Activated CD4-positive, alpha-beta memory T cell treated with anti-CD3 and anti-CD28 coated beads for 36 hours (primary cell): ENCODE data around the gene HTRA3. TPM values are rescaled to one million over a fixed set of nuclear protein-coding genes. Genes with fewer than 3 reads are reported as not detected.
"Not testable (repeated sequence)": the region's sequence is repeated elsewhere in the genome, so short reads cannot be mapped to it uniquely, and the experiment has no call there.

Source experiments
- CTCF ChIA-PET: fragments of 350-600 bp; sonication (Branson Sonifier 250); formaldehyde crosslinking; loops from one replicate; lab custom pipeline; 2021; ENCODE audit warnings: antibody characterized with exemption, inconsistent platforms; lab: Charles Lee
- POLR2A ChIA-PET: fragments of 350-600 bp; sonication (Branson Sonifier 250); formaldehyde crosslinking; loops from one replicate; lab custom pipeline; 2021; ENCODE audit warnings: antibody characterized with exemption; lab: Charles Lee
- DNase-seq: peaks from one replicate; pipeline ENCODE4 v3.0.0-alpha.2; 2020
- H3K27ac Mint-ChIP-seq: one replicate; pipeline ENCODE4 v1.8.0; 2021; ENCODE audit warnings: mixed read lengths
- H3K27me3 Mint-ChIP-seq: one replicate; pipeline ENCODE4 v1.8.0; 2021; ENCODE audit warnings: mixed read lengths
- H3K36me3 Mint-ChIP-seq: one replicate; pipeline ENCODE4 v1.8.0; 2021; ENCODE audit warnings: mixed read lengths
- H3K4me1 Mint-ChIP-seq: one replicate; pipeline ENCODE4 v1.8.0; 2021; ENCODE audit warnings: low read depth, mixed read lengths
- H3K4me3 Mint-ChIP-seq: one replicate; pipeline ENCODE4 v1.8.0; 2021; ENCODE audit warnings: mild to moderate bottlenecking, mixed read lengths
- H3K9me3 Mint-ChIP-seq: one replicate; pipeline ENCODE4 v1.8.0; 2021; ENCODE audit warnings: mixed read lengths
- intact Hi-C: fragments of 100-400 bp; cut with micrococcal nuclease; formaldehyde crosslinking; loops from one replicate; pipeline ENCODE4 v1.15.1; 2023
- total RNA-seq, 2 experiments: library from RNA; stranded (reverse); gene quantifications; one replicate each; pipeline ENCODE4 v1.2.3, GENCODE V29; 2021

The HTRA3 gene
- total RNA-seq, 2 experiments from 2014 or later = not detected

DNA sequence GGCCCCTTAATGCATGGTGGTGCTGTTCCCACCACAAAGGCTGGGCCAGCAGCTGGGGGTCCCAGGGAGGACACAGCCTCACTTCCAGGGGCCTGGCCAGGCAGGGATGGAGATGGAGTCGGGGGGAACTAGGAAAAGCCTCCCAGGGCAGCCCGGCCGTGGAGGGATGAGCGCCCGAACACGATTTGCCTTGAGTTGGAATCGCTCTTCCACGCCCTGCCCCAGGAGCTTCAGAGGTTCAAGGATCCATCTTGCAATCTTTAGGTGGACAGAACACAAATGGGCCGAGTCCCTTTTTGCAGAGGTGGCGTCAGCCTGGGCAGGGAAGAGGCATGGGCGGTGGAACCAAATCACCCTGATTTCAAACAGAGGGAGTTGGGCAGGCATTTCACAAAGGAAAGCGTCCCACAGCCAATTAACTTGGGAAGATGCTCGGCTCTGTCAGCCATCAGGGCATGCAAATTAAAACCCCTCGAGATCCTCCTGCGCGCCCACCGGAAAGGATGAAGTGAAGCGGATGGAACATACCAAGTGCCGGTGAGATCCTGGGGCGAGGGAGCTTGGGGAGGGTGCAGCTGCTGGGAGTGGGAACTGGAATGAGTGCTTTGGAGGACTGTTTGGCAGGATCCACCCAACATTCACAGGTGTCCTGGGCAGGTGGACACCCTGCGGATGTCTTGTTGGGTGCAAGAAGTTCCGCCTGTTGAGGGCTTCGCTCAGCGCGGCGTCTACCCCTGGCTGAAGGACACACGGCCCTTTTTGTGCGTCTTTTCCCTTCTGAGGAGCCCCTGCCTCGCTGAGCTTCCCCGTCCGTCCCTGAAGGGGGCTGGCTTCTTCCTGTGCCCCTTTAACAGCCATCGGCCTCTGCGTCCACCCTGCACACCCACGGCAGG lies 75.7 kb downstream of the HTRA3 start:
- intact Hi-C loops = no loop called here

DNA sequence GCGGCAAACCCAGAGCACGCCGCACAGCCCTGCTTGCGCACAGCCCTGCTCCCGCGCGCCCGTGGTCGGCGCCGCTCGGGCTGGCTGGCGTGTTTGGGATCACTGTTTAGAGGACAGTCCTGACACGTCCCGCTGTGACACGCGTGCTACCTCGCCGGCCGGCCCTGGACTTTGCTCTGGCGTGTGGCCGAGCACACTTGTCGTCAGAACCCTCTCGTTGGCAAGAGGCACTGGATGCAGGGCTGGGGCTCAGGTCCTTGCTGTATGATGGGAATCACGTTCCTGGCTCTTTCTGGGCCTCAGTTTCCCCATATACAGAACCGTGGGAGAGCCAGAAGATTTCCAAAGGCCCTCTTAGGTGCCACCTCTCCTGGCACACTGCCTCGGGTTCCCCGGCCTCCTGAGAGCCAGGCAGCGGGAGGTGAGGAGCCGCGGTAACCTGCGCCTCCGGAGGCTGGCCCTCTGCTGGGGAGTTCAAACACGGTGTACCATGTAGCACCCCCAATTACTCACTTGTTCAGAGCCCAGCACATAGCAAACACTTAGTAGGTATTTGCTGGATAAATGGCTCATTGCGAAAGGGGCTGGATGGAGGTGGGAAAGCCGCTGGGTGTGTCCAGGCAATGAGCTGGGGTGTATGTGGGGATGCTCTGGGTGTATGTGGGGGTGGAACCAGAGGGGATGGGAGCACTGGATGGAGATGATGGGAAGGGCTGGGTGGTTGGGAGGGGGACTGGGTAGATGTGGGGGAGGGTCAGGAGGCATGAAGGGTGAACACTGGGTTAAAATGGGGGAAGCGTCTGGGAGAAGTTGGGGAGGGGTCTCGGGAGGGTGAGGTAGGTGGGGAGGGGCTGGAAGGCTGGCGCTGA lies 76.6 kb downstream of the HTRA3 start:
- H3K27me3 Mint-ChIP-seq = peaks cover 1% of the 10 kb centered on the region
- intact Hi-C loops = no loop called here
- ChIA-PET CTCF (no interaction called here), POLR2A (no interaction called here)
- no peak for DNase-seq
- no peaks in the 10 kb centered on the region for H3K36me3 Mint-ChIP-seq
- no peak overlapping the region for H3K27ac Mint-ChIP-seq
- no peaks in the 10 kb centered on the region for H3K9me3 Mint-ChIP-seq
- H3K4me3 Mint-ChIP-seq = no peak overlapping the region
- H3K4me1 Mint-ChIP-seq = no peaks in the 10 kb centered on the region

More for the DNA sequence above, 75.7 kb downstream of the HTRA3 start:
- DNase-seq = no peak
- Mint-ChIP-seq H3K27ac (no peak overlapping the region), H3K4me3 (no peak overlapping the region), H3K36me3 (no peaks in the 10 kb centered on the region), H3K9me3 (no peaks in the 10 kb centered on the region), H3K4me1 (no peaks in the 10 kb centered on the region), H3K27me3 (peaks cover 4% of the 10 kb centered on the region)
- ChIA-PET POLR2A (no interaction called here), CTCF (interaction anchor here (0.6 kb wide), 1 partner anchor 256 kb away, joined by 3 read pairs; no protein-coding TSS in a partner anchor)

DNA sequence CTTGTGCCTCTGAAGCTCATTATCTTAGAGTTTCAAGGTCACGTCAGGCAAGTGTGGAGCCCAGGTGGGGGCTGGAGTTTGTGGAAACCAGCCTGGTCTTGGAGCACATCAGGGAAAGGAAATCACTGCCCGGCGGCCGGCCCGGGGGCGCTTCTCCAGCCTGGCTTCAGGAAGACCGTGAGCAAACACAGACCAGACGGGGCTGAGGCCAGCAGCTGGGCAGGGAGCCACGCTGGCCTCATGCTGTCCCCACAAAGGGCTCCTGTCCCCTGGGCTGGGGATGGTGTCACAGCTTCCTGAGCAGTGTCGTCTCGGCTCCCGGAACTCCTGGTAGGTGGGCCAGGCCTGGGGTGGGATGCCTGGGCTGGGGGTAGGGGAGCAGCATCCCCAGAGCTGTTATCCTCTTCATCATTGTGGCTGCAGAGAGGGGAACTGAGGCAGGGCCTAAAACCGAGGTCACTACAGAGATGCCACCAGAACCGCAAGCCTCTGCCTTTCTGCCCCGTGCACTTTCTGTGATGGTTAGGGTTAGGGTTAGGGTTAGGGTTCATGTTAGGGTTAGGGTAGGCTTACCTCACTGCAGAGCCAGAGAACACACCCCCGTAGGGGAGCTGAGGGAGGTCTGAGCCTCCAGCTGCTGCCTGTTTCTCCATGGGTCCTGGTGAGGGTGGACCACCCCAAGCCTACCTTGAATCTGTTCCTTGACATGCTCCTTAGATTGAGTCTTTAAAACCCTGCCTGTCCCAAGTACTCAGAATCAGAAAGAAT lies 77.5 kb downstream of the HTRA3 start:
- intact Hi-C loops = no loop called here
- Mint-ChIP-seq H3K9me3 (no peaks in the 10 kb centered on the region), H3K4me1 (no peaks in the 10 kb centered on the region), H3K4me3 (no peak overlapping the region), H3K27ac (no peak overlapping the region), H3K36me3 (no peaks in the 10 kb centered on the region), H3K27me3 (peaks cover 1% of the 10 kb centered on the region)
- DNase-seq = no peak
- POLR2A ChIA-PET = no interaction called here
- CTCF ChIA-PET = no interaction called here

DNA sequence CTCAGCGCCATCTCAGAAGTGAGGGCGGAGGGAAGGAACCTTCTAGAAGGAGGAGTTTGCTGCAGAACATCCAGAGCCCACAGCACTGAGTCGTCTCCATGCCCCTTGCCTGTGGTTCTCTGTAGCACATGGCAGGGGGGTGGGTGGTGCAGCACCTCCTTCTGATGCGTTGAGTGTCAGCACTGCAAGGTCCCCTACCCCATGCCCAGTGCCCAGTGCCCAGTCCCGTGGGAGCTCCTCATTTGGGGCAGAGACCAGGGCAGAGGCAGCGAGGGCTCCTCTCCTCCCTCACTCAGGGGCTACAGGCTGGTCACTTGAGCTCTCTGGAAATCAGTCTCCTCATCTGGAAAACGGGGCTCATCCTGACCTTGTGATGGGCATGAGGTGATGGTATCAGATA lies 78.1 kb downstream of the HTRA3 start:
- Mint-ChIP-seq H3K27ac (no peak overlapping the region), H3K4me3 (no peak overlapping the region), H3K27me3 (peaks cover 1% of the 10 kb centered on the region), H3K36me3 (no peaks in the 10 kb centered on the region), H3K9me3 (no peaks in the 10 kb centered on the region), H3K4me1 (no peaks in the 10 kb centered on the region)
- ChIA-PET CTCF (no interaction called here), POLR2A (no interaction called here)
- no peak for DNase-seq
- intact Hi-C loops = no loop called here

DNA sequence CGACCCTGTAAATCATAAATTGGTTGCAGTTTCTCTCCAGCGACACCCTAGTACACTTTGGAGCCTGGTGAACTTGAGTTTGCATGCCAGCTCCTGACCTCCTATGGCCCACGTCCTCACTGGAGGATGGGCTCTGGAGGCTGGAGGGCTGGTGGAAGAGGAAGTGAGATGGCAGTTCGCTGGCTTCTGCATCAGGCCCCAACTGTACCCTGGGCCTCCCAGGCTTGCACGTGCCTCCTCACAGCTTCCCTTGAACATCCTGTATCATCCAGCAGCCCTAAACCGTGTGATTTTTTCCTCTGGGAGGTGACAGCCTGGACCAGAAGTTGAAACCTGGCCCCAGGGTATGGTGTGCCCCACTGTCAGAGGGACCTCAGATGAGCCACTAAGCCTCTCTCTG lies 78.5 kb downstream of the HTRA3 start:
- Mint-ChIP-seq H3K27ac (no peak overlapping the region), H3K9me3 (no peaks in the 10 kb centered on the region), H3K27me3 (peaks cover 1% of the 10 kb centered on the region), H3K4me3 (no peak overlapping the region), H3K36me3 (no peaks in the 10 kb centered on the region), H3K4me1 (no peaks in the 10 kb centered on the region)
- no peak for DNase-seq
- ChIA-PET POLR2A (no interaction called here), CTCF (no interaction called here)
- intact Hi-C loops = no loop called here

DNA sequence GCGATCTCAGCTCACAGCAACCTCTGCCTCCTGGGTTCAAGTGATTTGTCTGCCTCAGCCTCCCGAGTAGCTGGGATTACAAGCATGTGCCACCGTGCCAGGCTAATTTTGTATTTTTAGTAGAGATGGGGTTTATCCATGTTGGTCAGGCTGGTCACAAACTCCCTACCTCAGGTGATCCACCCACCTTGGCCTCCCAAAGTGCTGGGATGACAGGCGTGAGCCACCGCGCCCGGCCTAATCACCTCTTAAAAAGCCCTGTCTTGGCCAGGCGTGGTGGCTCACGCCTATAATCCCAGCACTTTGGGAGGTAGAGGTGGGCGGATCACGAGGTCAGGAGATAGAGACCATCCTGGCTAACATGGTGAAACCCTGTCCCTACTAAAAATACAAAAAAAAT lies 79.7 kb downstream of the HTRA3 start:
- H3K4me3 Mint-ChIP-seq, H3K27ac Mint-ChIP-seq, H3K36me3 Mint-ChIP-seq, H3K27me3 Mint-ChIP-seq, intact Hi-C loops, H3K9me3 Mint-ChIP-seq, POLR2A ChIA-PET, CTCF ChIA-PET, H3K4me1 Mint-ChIP-seq, DNase-seq: not testable (repeated sequence)

DNA sequence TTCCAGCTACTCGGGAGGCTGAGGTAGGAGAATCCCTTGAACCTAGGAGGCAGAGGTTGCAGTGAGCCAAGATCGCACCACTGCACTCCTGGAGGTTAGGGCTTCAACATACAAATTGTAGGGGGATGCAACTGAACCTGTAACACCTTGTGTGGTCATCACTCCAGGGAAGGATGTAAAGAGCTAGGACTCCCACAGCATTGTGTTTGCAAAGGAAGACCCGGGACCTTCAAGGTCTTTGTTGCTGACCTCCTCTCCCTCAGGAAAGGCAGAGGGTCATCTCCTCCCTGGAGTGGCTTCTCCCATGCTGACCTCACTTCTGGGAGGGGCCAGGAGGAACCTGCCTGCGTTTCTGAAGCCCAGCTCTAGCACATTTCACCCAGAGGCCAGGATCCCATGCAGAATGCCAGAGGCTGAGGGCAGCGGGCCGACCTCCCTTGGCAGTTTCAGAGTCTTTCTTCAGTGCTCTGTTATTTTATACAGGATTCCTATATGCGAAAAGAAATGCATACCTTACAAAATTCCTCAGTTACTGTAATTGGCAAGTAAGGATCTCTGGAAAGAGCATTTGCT lies 80.2 kb downstream of the HTRA3 start:
- DNase-seq = no peak
- no peak overlapping the region for H3K4me3 Mint-ChIP-seq
- H3K27ac Mint-ChIP-seq = no peak overlapping the region
- H3K36me3 Mint-ChIP-seq = no peaks in the 10 kb centered on the region
- ChIA-PET CTCF (no interaction called here), POLR2A (no interaction called here)
- intact Hi-C loops = no loop called here
- peaks cover 1% of the 10 kb centered on the region for H3K27me3 Mint-ChIP-seq
- no peaks in the 10 kb centered on the region for H3K9me3 Mint-ChIP-seq
- no peaks in the 10 kb centered on the region for H3K4me1 Mint-ChIP-seq

DNA sequence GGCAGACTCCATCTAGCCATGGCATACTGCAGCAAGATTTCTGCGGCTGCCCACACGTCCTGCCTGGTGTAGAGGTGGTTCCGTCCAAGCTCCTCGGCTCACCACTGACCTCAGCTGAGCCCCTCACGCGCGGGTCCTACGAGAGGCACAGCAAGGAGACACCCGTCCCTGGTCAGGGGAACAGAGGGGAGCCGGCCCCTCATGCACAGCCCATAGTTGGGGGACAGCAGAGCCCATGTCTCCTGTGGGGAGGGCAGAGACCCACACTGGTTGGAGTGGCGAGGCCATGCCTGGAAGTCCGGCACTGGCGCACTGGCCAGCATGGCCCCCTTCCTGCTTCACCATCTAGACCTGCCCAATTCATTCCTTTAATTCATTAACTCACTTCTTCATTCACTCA lies 80.8 kb downstream of the HTRA3 start:
- CTCF ChIA-PET = no interaction called here
- Mint-ChIP-seq H3K27me3 (peaks cover 1% of the 10 kb centered on the region), H3K4me1 (no peaks in the 10 kb centered on the region), H3K9me3 (no peaks in the 10 kb centered on the region), H3K4me3 (no peak overlapping the region), H3K36me3 (no peaks in the 10 kb centered on the region), H3K27ac (no peak overlapping the region)
- no peak for DNase-seq
- intact Hi-C loops = no loop called here
- POLR2A ChIA-PET = no interaction called here

DNA sequence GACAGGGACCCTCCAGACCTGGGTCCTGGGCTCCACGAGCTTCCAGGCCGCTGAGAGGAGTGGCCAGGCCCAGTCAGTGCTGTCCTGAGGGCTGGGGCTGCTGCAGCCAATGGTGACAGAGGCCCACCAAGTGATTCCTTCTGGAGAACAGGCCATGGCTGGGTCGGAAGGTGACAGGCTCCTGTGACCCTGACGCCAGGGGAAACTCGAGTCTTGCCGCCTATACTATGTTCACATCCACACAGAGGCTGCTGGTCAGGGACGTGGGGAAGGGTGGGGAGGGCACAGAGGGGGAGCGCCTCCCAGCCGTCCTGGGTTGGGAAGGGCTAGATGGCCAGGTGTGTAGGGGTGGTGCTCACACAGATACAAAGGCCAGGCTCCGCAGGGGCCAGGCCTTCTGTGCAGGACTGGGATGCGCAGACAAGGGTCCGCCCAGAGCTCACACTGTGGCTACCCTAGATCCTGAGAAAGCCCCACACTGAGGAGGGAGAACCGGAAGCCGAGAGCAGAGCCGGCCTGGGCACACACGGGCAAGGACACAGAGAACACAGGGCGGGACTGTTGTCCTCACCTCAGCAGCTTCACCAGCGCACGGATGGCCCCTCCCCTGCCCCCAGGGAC lies 81.4 kb downstream of the HTRA3 start:
- H3K4me3 Mint-ChIP-seq = no peak overlapping the region
- no peak for DNase-seq
- intact Hi-C loops = no loop called here
- H3K4me1 Mint-ChIP-seq = no peaks in the 10 kb centered on the region
- no peaks in the 10 kb centered on the region for H3K36me3 Mint-ChIP-seq
- POLR2A ChIA-PET = no interaction called here
- H3K27me3 Mint-ChIP-seq = peaks cover 1% of the 10 kb centered on the region
- CTCF ChIA-PET = no interaction called here
- no peak overlapping the region for H3K27ac Mint-ChIP-seq
- H3K9me3 Mint-ChIP-seq = no peaks in the 10 kb centered on the region

DNA sequence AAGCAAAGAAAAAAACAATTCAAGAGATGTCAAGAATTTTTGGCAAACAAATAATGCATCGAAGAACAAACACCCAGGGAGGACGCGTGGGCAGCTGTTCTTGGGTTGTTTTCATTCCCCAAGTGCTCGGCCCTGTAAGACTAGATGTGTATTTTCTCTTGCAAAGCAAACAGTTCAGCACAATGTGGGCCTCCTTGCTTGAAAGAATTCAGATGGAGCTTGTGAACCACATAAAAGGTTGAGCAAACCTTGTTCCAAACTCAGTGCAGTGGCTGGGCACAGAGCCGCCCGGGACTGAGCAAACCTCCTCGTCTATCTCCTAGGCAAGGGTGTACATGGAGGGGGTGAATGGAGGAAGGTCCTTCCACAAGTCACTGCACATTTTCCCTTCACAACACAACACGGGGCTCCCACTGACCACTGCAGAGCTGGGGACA lies 82.4 kb downstream of the HTRA3 start:
- ChIA-PET POLR2A (no interaction called here), CTCF (no interaction called here)
- Mint-ChIP-seq H3K27ac (no peak overlapping the region), H3K4me1 (no peaks in the 10 kb centered on the region), H3K9me3 (no peaks in the 10 kb centered on the region), H3K4me3 (no peak overlapping the region), H3K36me3 (no peaks in the 10 kb centered on the region), H3K27me3 (peaks cover 1% of the 10 kb centered on the region)
- DNase-seq = no peak
- intact Hi-C loops = no loop called here

DNA sequence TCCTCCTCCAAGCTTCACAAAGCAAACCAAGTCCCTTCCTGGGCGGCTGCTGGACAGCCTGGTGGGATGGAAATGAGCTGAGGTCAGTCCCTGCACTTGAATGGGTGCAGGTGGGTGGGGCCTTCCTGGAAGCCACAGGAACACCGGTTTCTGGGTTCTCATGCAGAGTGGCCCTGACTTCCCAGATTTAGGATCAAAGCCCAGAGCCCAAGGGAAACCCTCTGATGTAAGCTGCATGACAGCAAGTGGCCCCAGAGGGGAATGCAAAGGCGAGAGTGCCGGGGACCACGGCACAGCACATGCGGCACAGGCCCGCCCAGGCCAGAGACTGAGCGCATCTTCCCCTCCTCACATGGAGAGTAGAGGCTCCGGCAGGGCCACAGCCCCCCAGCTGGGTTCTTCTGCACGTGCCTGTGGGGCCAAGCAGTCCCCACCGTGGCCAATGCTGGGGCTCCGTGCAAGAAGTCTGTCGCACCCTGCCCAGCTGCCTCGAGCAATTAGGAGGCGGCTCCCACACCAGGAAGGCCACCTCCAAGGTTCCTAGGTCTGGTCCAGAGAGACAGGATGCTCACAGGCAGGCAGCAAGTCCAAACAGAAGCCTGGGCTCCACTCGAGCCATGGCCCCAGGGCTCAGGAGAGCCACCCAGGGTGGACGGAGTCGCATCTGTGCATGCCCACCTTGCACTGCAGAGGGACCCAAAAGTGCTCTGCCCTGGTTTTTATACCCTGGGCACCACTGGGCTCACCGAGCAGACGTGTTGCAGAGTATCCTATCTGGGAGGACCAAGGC lies 83.0 kb downstream of the HTRA3 start:
- no peak for DNase-seq
- intact Hi-C loops = no loop called here
- CTCF ChIA-PET = no interaction called here
- POLR2A ChIA-PET = no interaction called here
- Mint-ChIP-seq H3K27me3 (peaks cover 1% of the 10 kb centered on the region), H3K36me3 (no peaks in the 10 kb centered on the region), H3K27ac (no peak overlapping the region), H3K4me1 (no peaks in the 10 kb centered on the region), H3K9me3 (no peaks in the 10 kb centered on the region), H3K4me3 (no peak overlapping the region)
